GM12873 (cell line): Measurements from ENCODE around the gene LDB3.

Experiments used
- CTCF ChIP-seq: IDR thresholded peaks from 2 replicates; pipeline ENCODE4 v1.5.1; 2012; ENCODE audit warnings: low read depth, mild to moderate bottlenecking, moderate library complexity, low read length, control low read depth; ENCODE audit not compliant: insufficient read depth; ENCODE audit errors: missing control alignments

The LDB3 gene

GRCh38 chr10:86666538-86666937, 1.8 kb upstream of the LDB3 start:
- TF ChIP-seq CTCF: no peak

DNA sequence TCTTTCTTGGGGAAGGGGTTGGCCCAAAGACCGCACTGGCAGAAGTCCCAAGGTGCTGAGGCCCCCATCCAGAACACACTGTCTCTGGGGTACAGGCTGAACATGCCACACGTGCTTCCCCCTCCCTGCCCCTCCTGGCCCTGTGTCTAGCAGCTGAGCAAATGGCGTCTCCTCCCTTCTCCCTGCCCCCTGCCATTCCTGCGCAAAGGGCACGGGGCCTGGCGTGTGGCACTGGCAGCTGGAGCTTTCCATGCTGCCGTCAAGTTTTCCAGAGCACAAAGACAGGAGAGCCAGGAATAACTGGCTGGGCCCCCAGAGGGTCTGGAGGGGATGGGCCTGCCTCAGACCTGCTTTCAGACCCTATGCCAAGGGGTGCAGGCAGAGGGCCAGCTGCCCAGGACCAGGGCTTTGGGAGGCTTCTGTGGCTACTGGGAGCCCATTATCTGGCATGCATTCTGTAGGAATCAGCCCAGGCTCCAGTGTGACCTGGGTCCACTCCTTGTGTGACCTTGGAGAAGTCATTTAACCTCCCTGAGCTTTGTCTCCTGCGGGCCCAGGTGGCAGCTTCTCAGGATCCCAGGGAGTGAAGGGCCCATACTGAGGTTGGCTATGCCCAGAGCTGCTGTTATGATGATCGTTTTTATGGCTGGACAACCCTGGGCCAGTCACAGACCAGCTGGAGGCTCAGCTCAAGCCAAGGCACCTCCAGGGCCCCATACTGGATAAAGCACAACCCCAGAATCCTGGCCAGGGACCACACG, 710 bp upstream of the LDB3 start:
- TF ChIP-seq CTCF: no peak

DNA sequence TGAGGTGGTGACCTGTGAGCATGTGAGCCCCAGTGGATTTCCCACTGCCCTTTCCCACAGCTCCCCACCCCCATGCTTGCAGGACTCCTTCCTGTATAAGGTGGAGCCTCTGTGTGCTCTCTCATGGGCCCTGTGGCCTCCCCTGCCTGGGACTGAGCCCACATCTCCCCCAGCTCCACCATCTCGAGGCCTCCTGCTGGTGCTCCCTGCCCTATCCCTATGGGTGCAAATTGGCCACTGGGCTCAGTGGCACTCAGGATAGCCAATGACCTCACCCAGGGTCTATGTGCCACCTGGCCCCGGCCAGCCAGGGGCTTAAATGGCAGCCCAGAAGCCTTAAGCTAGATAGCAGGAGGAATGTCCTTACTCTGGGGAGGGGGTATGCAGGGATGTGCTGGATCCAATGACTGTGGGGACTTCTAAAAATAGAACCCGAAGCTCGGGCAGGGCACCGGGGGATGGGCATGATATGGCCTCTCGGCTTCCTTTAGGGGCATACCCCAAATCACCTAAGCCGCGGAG, 2.0 kb downstream of the LDB3 start:
- no peak for TF ChIP-seq CTCF

DNA sequence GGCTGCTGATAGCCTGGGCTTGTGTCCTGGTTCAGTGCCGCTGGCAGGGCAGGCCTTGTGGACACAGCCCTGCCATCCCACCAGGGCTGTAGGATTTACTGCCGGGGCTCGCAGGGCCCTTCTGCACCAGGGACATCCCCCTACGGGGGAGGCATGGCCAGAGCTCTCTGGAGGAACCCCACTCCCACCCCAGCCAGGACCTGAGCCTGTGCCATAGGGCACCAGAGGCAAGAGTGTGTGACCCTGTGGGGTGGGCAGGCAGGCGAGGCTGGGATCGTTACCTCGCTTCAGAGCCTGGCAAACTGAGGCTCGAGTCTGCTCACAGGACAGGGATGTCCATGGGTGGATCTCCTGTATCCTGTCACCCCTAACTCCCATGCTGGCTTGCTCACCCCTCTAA, 2.6 kb downstream of the LDB3 start:
- TF ChIP-seq CTCF: no peak

DNA sequence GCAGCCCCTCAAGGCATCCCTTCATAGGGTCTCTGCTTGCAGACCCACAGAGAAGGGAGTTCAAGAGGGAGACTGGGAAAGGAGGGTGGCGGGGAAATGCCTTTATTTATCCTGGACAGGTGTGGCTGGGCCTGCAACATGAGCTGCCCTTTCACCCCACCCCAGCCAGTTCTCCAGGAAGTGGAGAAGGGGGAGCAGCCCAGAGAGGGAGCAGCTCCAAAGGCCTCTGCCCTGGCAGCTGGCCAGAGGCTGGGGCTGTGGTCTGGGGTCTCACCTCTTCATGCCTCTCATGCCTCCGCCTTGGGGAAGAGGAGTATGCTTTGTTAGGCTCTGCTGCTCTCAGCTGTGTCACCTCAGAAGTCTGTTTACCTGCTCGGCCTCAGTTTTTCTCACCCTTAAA, 3.1 kb downstream of the LDB3 start:
- TF ChIP-seq CTCF: no peak

GRCh38 chr10:86671985-86672710, 3.8 kb downstream of the LDB3 start:
- TF ChIP-seq CTCF: no peak

DNA sequence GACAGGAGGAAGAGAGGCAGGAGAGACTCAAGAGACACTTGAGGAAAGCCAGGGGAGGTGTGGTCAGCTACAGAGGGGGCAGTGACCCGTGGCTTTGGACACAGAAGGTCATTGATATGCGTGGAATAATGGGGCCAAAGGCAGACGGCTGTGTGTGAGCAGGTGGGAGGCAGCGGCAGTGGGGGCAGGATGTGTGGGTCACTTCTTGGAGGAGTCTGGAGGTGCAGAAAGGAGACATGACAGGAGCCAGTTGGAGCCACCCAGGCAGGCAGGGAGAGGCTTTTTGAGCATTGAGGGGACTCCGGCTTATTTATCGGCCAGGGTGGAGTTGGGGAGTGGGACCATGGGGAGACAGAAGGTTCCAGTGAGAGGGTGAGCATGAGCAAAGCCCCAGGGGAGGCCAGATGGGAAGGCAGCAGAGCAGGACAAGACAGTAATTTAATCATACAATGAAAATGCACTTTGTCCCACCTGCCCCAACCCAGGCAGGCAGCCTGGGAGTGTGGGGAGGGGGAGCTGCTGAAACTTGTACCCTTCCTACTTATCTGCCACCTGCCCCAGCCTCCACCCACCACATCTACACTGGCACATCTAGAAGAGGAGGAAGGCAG, 5.0 kb downstream of the LDB3 start:
- no peak for TF ChIP-seq CTCF
